GM06990 (cell line): ENCODE measurements around the gene TIGD1.

Experiments
- DNase-seq: peaks from one replicate; pipeline ENCODE4 v3.0.0-alpha.2; 2011; ENCODE audit not compliant: insufficient read length; ENCODE audit errors: extremely low read depth
- H3K27me3 ChIP-seq: replicated peaks from 2 replicates; pipeline ENCODE4 v1.6.0; 2011; ENCODE audit warnings: low read length; ENCODE audit not compliant: control insufficient read depth, insufficient read depth
- H3K36me3 ChIP-seq: 2 replicates; pipeline ENCODE4 v1.5.1; 2011; ENCODE audit warnings: low read length; ENCODE audit not compliant: control insufficient read depth, insufficient read depth
- H3K4me3 ChIP-seq: replicated peaks from 2 replicates; pipeline ENCODE4 v1.5.1; 2011; ENCODE audit warnings: low read depth, mild to moderate bottlenecking, control low read depth, low read length
- TF ChIP-seq, protein P1 (sequence below): IDR thresholded peaks from 2 replicates; pipeline ENCODE4 v1.5.1; 2011; ENCODE audit warnings: low read length, control low read depth, mild to moderate bottlenecking, inconsistent platforms; ENCODE audit not compliant: insufficient read depth, poor library complexity, severe bottlenecking

Gene TIGD1

DNA sequence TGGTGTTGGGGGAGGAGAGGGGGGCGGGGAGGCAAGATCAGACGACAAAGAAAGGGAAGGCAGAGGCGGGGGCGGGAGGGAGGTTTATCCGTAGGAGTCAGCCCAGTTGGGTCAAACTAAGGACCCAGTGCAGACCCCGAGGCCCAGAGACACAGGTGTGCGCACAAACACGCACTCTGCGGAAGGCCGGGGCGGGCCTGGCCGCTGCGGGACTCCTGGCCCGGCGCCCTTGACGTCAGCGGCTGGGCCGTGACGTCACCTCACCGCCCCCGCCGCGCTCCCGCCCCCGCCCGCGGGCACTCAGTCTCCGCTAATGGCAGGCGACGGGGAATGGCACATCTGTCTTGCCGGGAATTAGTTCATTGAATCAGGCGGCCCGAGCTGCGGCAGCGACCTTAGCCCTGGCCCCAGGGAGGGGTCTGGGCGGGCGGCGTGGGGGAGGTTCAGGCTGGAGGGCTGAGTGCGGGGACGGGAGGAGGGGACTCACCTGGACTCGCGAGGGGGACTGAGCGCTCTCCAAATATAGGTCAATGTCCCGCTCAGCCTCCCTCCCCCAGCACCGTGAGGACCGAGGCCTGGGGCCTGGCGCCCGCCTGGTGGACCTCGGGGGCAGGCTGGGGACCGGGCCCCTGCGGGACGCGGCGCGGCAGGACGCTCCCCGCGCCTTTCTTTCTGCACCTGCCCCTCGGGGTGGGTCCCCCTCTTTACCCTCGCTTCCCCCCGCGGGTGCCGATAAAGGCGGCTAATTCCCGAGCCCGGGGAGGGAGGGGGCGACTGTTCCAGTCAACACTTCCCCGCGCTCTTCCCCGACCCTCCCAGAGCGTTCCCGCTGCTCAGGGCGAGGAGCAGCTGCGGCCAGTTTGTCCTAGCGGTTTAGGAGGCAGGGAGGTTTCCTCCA, 47.2 kb downstream of the TIGD1 start:
- Histone ChIP-seq H3K4me3 (no peak overlapping the region), H3K27me3 (peaks cover 4% of the 10 kb centered on the region), H3K36me3 (no peaks in the 10 kb centered on the region)
- no peak for DNase-seq
- TF ChIP-seq, protein P1, sequence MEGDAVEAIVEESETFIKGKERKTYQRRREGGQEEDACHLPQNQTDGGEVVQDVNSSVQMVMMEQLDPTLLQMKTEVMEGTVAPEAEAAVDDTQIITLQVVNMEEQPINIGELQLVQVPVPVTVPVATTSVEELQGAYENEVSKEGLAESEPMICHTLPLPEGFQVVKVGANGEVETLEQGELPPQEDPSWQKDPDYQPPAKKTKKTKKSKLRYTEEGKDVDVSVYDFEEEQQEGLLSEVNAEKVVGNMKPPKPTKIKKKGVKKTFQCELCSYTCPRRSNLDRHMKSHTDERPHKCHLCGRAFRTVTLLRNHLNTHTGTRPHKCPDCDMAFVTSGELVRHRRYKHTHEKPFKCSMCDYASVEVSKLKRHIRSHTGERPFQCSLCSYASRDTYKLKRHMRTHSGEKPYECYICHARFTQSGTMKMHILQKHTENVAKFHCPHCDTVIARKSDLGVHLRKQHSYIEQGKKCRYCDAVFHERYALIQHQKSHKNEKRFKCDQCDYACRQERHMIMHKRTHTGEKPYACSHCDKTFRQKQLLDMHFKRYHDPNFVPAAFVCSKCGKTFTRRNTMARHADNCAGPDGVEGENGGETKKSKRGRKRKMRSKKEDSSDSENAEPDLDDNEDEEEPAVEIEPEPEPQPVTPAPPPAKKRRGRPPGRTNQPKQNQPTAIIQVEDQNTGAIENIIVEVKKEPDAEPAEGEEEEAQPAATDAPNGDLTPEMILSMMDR: no peak

DNA sequence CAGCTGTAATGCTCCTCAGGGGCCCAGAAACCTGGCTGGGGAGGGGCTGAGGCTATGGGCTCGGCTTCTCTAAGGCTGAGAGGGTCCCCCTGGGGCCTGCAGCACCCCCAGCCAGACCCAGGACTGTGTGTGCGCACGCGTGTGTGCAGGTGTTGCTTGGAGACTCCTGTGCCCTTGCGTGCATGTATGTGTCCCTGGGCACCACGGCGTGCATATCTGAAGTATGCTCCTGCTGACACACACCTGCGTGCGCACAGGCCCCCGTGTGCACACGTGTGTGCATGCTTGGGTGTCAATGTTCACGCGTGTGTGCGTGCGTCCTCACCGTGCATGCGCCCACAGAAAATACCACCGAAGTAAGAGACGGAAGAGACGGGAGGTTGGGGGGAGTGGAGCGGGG, 47.8 kb downstream of the TIGD1 start:
- TF ChIP-seq, protein P1: no peak
- no peak for DNase-seq

DNA sequence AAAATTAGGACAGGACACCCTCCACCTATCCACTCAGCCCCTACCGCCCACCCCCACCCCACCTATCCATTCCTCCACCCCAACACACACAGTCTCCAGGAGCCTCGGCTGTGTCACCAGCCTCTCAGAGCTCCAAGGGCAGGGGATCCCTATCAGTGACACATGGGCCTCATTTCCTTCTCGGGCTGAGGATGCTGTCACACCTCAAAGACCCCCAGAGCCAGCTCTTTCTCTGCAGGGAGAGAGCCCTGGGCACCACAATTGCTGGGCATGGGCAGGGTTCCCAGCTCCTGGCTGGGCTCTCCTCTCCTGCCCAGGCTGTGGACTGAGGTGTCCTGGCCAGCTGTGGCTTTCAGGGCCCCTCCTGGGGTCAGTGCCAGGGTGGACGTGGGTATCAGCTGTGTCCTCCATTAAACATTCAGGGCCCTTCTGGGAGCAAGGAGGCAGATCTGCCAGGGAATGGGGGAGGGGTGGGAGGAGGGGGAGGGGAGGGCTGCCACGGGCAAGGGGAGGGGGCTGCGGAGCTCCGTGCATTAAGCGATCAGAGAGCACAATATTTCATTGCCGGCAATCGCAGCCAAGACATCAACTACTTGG, 48.5 kb downstream of the TIGD1 start:
- H3K36me3 ChIP-seq: no peaks in the 10 kb centered on the region
- no peak for DNase-seq
- TF ChIP-seq, protein P1: no peak
- peaks cover 4% of the 10 kb centered on the region for H3K27me3 ChIP-seq
- no peak overlapping the region for H3K4me3 ChIP-seq

More for the DNA sequence above, 47.8 kb downstream of the TIGD1 start:
- H3K4me3 ChIP-seq: no peak overlapping the region
- H3K36me3 ChIP-seq: no peaks in the 10 kb centered on the region
- peaks cover 4% of the 10 kb centered on the region for H3K27me3 ChIP-seq

DNA sequence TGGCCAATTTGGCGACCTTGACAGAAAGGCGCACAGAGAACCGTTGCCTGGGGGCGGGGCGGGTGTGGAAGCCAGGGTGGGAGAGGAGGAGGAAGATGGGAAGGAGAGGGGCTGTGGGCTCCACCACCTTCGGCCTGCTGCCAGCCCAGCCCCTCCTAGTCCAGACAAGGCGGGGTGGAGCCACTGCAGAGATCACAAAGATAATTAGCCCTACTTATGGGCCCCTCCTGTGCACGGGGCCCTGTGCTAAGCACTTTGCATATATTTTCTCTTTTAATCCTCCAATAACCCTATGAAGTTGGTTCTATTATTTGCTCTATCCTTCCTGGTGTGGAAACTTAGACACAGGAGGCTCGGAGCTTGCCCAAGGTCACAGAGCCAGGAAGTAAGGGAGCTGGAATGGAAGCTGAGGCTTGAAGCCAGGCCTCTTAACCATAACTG, 49.0 kb downstream of the TIGD1 start:
- H3K27me3 ChIP-seq: peaks cover 4% of the 10 kb centered on the region
- H3K4me3 ChIP-seq: no peak overlapping the region
- TF ChIP-seq, protein P1: no peak
- no peaks in the 10 kb centered on the region for H3K36me3 ChIP-seq
- DNase-seq: no peak

DNA sequence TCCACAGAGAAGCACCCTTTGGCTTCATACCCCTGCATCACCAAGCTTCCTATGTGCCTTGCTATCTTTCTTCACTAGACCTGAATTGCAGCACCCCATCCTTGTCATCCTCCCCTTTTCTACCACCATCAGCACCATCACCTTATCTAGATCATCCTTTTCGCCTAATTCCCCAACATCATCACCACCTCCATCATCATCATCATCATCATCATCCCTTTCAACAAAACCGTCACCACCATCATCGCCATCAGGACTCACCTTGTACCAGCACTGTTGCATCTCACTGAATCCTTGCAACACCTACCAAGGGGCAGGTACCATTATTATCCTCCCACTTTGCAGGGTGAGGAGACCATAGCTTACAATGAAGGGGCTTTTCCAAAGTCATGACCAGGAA, 51.9 kb downstream of the TIGD1 start:
- Histone ChIP-seq H3K27me3 (peaks cover 2% of the 10 kb centered on the region), H3K36me3 (no peaks in the 10 kb centered on the region), H3K4me3 (no peak overlapping the region)
- DNase-seq: no peak
- TF ChIP-seq, protein P1: no peak
